ENCODE data around the gene PGD. TPM values are rescaled to one million over a fixed set of nuclear protein-coding genes. Genes with fewer than 3 reads are reported as not detected.
A peak's percentile ranks its signal among the peaks of the same experiment; 100 is the strongest.

The PGD gene
- total RNA-seq (2014; rRNA removed; shearing (Covaris generic)) = 95.6 and 97.1 TPM in 2 replicates

DNA sequence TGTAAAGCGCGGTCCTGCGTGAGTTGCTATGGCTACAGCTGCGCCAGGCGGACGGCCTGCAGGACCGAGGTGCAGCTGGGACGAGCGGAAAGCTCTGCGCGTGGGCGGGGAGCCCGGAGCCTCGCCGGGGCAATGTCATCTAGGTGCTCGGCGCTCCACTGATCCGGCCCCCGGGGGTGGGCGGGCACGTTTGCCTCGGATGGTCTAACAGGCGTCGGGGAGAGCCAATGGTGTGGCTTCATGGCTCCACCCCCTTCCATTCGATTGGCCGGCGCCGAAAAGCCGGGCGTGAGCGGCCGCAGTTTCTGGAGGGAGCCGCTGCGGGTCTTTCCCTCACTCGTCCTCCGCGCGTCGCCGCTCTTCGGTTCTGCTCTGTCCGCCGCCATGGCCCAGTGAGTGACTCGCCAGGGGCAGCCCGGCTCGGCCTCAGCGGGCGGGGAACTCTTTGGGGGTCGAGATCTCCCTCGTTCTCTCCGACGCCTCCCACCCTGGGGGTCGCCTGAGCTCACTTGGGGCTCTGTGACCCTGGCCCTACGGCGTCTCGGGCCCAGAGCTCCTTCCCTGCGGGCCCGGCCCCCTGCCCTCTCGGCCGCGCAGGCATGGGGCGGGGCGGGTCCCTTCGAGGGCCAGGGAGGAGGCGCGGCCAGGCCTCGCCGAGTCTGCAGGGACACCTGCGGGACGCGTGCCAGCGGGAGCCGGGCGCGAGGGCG is at the start of gene PGD:
TSS of gene PGD (plus strand) at position 331 of the 710 bp plus-strand sequence. CDS start at position 385, 54 bp downstream.
- DNase-seq (ENCODE audit: low spot score) = peak; percentile 98

DNA sequence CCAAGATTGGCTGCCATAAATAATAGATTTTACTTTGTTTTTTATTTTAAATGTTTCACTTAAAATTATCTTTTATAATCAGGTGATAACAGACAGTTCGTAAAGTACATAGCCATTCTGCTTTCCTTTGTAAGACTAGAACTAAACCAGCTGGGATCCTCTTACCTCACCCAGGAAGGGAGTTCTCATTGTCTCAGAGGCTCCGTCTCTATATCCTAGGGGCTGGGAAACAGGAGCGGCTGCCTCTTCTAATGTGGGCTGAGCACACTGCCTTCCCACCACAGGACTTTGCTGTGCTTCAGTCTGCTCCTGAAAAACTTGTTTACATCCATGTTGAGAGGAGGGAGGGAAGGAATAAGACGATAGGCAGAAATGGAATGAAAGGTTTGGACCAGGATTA is 45.6 kb upstream of the PGD start:
- no peak for DNase-seq (ENCODE audit: low spot score)

DNA sequence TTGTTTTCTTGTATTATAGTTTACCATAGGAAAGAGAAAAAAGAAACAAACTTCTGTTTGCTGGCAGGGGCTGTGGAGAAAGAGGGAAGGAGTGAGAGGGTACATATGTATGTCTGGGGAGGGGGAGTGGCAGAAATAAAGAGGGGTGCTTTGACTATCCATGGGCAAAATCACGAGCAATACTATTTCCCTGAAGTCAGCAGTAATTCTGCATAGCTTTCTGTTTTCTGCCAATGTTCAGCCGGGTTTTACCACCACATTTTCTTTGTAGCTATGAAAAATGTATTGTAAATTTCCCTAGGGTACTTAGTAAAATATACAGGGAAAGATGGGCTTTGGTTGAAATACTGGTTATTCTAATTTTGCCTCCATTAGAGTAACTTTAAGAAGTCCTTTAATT is 45.2 kb upstream of the PGD start:
- no peak for DNase-seq (ENCODE audit: low spot score)

DNA sequence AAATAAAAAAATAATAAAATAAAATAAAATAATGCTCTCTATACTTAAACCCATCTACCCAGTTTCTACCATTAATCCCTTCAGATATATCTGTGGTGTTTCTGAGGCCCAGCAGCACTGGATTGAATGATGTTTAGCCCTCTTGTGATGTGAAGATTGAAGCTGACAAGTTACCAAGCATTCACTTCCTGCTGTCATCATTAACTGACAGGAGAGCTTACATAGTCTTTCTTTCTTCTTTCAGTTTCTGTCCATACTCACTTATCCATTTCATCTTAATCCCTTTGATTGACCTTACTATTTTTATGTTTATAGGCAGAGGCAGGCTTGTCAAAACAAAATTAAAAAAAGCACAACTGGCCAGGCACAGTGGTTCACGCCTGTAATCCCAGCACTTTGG is 38.8 kb upstream of the PGD start:
- DNase-seq (ENCODE audit: low spot score) = no peak

DNA sequence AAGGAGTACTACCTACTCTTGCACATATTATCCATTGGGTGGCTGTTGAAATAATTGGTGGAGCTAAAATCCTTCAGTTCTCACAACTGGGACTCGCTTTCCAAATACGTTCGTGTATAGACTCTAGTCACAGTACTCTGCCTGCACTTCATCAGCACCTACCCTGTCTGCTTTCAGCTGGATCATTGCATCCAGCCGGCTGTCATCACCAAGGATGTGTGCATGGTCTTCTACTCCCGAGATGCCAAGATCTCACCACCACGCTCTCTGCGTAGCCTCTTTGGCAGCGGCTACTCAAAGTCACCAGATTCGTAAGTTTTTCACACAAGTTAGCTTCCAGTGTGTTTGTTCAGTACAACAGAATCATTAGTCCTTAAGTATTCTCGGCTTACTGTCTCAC is 37.3 kb upstream of the PGD start:
- no peak for DNase-seq (ENCODE audit: low spot score)

DNA sequence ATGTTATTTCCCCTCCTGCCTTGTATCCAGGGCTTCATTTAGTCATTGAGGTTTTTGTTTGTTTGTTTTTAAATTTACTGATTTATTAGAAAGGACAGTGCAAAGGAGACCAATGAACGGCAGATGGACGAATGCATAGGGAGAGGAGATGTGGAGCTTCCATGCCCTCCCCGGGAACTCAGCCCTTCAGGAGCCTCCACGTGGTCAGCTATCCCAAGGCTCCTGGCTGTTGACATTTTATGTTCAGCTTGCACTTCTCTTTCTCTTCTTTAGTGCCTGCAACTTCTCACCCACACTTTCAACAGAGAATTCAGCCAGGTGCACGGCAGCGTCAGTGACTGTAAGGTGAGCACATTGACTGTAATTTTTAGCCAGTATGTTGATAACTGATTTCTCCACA is 30.7 kb upstream of the PGD start:
- DNase-seq (ENCODE audit: low spot score) = no peak

DNA sequence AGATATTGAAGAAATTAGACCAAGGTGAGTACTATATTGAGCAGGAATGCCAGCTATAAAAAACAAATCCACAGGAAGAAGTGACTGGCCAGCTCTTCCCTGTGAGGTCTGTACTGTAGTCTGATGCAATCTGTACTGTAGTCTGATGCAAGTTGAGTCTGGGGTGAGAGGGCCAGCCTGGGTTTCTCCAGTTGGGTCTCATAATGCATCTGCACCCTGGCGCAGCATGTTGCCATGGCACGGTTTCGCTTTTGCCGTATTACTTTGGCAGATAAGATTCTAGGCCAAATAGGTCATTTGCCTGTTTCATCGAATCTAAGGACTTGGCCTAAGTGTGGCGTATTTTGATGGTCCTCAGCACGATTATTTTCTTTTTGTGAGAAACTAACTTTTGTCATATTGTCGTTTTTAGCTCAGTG is 24.4 kb upstream of the PGD start:
- no peak for DNase-seq (ENCODE audit: low spot score)

DNA sequence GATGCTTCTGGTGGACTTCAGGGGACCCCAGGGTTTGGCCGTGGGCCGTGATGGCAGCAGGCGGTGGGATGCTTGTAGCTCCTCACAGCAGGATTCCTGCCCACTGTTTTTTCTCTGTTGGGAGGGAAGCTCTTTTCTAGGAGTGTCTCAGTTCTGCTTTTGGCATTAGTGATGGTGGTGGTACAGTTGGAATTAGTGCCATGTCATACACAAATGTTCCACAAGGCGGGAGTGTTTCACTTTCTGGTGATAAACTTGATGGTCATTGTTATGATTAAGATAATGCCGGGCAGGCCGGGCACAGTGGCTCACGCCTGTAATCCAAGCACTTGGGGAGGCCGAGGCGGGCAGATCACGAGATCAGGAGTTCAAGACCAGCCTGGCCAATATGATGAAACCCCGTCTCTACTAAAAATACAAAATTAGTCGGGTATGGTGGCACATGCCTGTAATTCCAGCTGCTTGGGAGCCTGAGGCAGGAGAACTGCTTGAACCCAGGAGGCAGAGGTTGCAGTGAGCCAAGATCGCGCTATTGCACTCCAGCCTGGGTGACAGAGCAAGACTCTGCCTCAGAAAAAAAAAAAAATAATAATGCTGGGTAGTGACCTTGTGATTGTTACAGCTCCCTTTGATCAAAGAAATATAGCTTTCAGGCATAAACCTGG is 21.4 kb upstream of the PGD start:
- peak; percentile 92 for DNase-seq (ENCODE audit: low spot score)

DNA sequence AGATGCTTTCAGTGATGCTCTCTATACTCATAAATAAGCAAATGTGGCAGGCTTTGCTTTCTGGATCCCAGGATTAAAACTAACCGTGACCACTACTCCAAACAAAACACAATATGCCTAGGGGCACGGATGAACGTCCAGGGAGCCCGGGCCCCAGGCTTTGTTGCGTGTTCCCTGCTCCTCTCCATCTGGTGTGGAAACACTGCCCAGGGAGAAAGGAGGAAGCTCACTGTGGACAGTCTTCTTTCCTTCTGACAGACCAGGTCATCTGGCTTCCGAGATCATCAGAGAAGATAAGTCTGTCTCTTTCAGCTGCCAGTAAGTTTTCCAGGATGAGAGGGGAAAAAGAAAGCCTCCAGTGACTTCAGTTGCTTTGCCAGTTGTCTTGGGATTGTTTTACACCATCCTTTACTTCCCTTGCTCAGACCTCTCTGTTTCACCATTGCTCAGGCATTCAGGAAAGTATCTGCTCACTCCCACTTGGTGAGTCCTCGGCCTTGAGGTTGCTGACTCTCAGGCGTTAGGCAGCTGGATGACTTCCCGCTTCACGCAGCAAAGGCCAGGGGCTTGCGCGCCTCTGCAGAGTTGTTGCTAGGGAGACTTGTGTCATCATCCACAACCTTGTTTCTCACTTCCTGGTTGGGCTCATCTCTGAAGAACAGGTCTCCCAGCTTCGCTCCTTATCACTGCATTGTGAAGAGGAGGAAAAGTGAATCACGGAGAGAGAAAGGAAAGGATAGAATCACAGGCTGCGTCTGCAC is 20.6 kb upstream of the PGD start:
- no peak for DNase-seq (ENCODE audit: low spot score)

DNA sequence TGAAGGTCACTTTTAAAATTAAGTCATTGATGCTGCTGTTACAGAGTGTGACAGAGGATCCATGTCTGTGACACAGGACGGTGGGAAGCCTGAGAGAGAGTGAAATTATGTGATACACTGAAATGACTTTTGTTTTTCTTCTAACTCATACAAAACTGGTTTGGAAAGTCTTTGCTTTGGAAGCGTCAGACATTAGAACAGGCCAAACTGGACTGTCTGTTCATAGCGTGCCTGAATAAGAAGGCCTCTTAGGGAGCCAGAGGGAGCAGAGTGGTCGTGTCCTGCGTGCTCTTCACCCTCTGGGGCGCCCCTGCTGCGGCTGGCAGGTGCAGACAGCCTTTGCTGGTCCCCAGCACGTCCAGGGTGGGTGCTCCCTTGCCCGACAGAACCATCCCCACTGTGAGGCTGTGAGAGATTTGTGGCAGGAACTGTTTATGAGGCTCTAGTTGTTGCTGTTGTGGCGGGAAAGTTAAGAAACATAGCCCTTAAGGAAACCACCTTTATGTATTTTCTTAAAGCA is 19.7 kb upstream of the PGD start:
- DNase-seq (ENCODE audit: low spot score) = no peak

DNA sequence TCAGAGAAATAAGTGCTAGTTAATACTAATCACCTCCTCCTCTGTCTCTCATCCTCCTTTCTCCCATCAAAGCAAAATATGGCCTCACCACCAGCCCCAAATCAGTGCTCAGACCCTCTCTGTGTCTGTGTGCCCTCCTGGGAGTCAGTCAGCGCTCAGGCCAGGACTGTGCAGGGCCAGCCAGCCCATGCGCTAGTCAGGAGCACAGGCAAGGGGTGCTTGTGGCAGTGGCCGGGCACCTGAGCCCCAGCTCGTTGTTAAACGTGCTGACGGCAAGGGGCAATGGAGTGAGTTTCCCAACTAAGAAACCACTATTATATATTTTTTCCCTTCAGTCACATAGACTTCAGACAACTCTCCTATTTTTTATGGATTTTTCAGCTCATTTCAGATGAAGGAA is 19.2 kb upstream of the PGD start:
- no peak for DNase-seq (ENCODE audit: low spot score)

DNA sequence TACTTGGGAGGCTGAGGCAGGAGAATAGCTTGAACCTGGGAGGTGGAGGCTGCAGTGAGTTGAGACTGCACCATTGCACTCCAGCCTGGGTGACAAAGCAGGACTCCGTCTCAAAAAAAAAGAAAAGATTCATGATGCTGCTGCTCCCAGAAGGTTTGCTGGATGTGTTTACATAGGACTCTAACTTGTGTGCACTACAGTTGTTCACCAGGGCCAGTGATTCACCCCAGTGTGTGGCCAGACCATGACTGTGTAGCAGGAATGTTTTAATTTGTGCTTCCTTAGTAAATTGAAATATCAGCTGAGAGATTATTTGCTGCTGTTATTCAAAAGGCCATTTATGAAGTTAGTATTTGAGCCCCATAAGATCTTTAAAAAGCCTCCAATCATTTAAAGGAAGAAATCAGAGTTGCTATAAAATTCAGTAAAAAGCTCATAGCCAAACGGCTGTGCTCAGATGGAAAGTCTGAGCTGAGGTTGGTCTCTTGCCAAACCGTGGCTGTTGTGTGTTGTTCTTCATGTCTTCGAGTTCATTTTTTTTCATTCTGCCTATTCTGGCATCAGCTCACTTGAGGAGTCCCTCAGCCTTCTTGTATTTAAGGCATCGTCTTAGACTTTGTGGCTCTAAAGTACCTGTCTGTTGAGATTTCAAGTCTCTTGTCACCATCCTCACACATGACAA is 18.1 kb upstream of the PGD start:
- no peak for DNase-seq (ENCODE audit: low spot score)

DNA sequence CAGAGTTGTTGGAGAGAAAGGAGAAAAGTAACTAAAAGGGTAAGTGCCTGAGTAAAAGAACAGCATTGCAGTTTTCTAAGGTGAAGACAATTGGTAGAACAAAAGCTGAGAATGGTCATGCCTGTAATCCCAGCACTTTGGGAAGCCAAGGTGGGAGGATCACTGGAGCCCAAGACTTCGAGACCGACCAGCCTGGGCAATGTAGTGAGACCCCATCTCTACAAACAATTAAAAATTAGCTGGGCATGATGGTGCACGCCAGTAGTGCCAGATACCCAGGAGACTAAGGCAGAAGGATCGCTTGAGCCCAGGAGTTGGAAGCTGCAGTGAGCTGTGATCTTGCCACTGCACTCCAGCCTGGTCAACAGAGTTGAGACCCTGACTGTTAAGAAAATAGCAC is 15.2 kb upstream of the PGD start:
- no peak for DNase-seq (ENCODE audit: low spot score)

DNA sequence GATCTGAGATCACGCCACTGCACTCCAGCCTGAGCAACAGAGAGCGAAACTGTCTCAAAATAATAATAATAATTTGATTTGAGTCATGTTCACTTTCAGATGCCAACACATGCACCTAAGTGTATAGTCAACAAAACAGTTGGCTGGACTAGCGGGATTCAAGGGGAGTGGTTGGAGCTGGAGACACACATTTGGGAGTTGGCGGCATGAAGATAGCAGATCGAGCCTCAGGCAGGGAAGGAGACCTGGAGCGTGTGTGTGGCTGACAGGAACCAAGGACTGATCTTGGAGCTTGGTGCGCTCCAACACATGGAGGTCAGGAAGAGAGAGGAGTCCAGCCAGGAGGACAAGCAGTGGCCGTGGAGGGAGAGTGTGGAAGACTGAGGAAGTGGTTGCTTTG is 14.6 kb upstream of the PGD start:
- DNase-seq (ENCODE audit: low spot score) = no peak

DNA sequence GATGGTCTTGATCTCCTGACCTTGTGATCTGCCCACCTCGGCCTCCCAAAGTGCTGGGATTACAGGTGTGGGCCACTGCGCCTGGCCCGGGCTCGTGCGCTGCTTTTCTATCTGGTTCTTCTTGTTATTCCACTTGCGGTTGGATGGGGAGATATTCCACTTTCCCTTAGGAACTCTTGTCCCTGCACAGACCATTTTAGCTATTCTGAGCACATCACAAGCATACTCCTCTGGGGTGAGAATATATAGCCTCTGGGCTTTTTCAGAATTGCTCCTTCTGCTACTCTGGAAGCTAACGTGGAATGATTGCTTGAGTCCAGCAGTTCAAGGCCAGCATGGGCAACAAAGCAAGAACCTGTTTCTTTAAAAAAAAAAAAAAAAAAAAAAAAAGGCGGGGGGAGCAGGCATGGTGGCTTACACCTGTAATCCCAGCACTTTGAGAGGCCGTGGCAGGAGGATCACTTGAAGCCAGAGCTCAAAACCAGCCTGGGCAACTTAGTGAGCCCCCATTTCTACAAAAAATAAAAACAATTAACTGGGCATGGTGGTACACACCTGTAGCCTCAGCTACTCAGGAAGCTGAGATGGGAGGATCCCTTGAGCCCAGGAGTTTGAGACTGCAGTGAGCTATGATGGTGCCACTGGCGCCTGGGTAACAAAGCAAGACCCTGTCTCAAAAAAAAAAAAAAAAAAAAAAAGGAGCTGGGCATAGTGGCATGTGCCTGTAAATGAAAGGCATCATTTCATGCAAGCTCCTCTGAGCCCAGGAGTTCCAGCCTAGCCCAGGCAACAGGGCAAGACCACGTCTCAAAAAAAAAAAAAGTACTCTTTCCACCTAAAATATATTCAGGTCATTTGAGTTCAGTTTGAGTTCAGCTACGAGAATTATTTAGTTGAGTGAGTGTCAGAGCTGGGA is 11.8 kb upstream of the PGD start:
- no peak for DNase-seq (ENCODE audit: low spot score)

DNA sequence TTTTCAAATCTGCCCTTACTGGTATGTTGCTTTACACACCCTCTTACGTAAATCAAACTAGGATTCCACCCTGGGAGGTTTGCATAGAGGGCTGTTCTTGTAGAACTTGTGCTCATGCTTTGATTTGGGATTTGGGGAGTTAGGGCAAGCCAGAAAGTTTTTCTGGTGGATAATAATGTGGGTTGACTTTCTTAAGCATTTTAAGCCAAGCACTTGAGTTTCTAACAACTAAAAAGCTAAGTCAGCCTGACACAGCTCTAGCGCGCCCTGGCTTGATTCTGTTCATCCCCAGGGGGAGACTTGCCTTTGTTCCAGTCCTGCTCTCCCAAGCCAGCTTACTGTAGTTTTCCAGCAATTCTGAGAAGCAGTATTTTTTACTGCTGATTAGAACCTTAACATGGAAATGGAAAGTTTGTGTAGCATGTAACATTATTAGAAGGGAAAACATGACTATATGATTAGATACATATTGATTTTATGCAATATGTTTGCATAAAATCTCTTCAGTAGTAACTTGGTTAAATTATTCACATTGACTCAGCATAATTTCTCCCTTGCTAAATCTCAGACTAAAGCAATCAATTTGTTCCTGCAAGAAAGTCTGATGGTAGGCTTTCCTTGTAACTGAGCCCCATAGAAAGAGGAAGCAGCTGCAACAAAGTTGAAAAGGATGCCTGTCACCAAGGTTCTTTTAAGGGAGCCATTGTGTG is 11.0 kb upstream of the PGD start:
- DNase-seq (ENCODE audit: low spot score) = peak; percentile 33

DNA sequence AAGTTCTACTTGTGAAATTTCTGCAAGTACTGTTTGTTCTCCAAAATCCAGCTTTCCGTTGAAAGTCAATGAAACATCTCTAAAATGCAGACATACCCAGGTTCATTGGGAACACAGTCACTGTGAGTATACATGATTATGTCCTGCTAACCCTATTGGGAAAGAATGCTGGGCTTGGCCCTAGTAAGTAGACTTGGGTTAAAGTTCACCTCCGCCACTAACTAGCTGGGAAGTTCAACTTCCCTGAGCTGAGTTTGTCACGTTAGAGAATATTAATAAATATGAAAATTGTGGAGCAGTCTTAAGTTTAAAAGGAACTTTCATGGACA is 10.5 kb upstream of the PGD start:
- peak; percentile 35 for DNase-seq (ENCODE audit: low spot score)

DNA sequence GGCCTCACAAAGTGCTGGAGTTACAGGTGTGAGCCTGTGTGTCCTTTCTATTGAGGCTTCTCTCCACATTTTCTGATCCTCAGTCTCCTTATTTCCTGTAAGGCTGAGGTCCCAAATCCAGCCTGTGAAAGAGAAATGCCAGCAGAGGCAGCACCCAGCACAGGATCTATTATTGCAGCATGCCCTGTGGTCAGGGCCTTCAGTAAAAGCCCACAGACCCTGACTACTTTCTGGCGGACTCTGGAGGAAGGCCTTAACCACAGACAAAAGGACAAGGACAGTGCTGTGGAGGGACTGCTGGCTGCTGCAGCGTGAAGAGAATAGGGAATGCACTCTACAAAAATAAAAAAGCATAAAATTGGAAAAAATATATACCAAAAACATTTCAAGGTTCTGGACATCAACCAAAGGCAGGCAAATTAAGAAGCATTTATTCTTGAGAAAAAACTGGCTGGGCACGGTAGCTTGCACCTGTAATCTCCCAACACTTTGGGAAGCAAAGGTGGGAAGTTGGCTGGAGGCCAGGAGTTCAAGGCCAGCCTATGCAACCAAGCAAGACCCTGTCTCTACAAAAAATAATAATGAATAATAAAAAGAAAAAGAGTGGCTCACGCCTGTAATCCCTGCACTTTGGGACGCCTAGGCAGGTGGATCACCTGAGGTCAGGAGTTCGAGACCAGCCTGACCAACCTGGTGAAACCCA is 9.4 kb upstream of the PGD start:
- DNase-seq (ENCODE audit: low spot score) = no peak

DNA sequence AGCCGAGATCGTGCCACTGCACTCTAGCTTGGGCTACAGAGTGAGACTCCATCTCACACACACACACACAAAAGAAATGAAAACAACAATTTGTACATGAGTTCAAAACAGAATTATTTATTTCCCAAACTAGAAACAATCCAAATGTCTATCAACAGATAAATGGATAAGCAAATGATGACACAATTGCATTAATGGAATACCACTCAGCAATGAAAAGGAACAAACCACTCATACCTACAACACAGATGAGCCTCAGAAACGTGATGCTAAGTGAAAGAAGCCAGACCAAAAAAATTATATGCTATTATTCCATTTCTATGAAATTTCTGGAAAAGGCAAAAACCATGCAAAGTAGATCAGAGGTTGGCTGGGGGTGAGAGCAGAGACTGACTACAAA is 2.0 kb upstream of the PGD start:
- no peak for DNase-seq (ENCODE audit: low spot score)

DNA sequence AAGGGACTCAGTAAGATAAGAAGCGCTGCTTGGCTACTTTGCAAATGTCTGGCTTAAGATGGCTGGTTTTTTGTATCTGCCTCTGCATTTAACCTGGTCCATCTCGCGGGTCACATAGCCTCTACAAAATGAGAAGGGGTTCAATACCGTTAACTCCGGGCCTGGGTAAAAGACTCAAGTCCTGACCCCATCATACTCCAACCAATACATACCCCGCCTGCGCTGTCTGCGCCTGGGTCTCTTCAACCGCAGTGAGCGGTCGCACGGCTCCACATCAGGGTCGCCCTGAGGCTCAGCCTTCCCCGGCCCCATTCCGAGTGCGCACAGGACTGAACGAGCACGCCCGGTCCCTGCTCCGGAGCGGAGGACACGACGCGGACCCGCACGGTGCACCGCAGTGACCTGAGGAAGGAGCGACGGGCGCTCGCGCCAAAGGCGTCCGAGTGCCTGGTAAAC is 558 bp upstream of the PGD start:
- DNase-seq (ENCODE audit: low spot score) = no peak
